Right renal cortex interstitium (tissue), 3 donors: Measurements from ENCODE around the gene NCK2. TPM values are rescaled to one million over a fixed set of nuclear protein-coding genes. Genes with fewer than 3 reads are reported as not detected.

Experiments used
- DNase-seq, 3 donors: peaks; one replicate each; pipeline ENCODE4 v3.0.0-alpha.2; 2013; ENCODE audit warnings: low read depth in 3 of 3, low spot score in 2 of 3
- polyA plus RNA-seq, 3 donors: library from polyadenylated mRNA; unstranded; fragments of 120-200 nt; gene quantifications; one replicate each; pipeline ENCODE4 v1.2.1, GENCODE V29; 2013; ENCODE audit not compliant: insufficient read length in 3 of 3

Gene NCK2
- polyA plus RNA-seq, 3 donors = 62.5 to 67.7 (median 64.8) TPM

DNA sequence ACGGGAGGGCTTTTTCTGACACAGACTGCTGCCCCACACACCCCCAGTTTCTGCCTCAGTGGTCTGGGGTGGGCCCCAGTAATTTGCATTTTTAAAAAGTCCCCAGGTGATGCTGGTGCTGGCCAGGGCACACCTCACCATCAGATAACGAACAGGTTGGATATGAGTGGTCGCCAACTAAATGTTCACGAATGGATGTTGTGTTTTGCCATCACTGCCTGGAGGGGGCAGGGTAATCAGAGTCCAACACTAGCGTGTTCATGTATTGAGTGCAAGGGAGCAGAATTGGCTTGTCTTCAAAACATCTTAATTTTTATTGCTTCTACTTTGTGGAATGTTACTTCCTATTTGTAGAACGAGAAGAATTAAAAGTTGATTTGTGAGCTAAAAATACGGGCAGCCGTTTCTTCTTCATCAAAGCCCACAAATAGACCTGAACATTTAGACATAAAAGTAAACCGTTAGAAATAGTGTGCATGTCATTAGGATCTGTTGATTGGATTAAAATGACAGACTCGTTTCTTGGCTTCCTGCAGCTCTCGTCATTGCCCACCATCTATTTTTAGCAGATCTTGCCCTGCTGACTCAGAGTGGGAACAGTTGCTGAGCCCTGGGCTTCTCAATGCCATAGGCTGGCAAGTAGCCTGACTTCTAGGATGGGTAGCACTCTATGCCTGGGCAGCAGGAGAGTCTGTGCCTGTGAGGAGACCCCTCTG lies 45.2 kb downstream of the NCK2 start:
- no peak for DNase-seq

DNA sequence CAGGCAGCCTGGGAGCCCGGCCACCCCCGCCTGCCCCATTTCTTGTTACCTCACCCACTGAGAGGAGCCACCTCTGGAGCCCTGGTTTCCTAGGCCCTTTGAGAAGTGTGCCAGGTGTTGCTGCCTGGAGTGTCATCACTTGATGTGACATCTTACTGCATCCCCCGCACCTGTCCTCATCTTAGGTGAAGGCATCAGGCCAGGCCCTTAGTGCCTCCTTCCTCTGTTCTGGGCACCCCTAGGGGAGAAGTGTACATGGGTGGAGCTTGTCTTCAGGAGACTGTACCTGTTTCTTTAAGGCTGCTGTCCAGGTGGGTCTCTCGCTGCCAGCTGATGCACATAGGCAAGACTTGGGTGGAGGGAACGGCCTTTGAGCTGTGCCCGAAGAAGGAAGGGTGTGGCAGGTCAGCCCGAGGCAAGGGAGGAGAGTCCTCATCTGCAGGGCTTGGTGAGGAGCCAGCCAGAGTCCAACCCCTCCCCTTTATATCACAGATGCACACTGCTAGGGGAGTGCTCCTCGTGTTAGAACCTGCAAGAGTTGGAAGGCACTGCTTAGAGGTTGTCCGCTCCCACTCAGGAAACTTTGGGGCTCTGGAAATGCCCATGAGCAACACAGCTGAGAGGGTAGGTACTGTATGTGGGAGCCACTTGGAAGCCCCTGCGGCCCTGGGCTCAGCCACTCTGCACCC lies 45.9 kb downstream of the NCK2 start:
- DNase-seq = no peak

DNA sequence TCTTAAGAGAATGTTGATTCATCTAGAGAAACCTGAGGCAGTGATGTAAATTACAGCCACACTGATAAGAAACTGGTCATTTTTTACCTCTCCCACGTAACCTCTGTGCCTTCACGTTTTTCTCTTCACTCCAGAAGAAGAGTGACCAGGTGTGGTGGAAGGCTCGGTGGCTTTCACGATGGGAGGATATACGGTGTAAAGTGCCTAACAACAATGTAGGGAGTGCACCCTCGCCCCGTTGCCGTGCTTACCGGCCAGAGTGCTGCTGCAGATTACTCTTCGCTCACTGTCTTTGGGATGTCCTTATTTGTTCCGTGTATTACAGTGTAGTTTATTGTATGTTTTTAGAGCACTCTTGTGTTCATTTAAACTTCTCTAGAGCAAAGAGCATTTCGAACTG lies 46.5 kb downstream of the NCK2 start:
- DNase-seq = no peak

DNA sequence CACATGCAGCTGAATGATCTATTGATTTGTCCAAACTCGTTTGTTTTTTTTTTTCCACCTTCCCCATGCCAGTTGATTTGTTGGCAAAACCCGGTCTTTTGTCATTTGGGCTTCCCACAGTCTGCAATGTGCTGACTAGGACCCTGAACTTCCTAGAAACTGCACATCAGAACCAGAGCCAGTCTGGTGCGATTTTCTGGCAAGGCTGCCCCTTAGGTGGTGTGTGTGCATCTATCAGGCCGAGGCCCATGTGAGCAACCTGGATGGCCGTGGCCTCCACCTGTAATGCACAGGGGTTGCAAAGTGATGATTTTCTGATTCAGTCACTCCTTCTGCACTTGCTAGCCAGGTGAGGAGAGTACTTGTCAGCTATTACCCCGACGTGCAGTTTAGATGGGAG lies 47.8 kb downstream of the NCK2 start:
- no peak for DNase-seq

DNA sequence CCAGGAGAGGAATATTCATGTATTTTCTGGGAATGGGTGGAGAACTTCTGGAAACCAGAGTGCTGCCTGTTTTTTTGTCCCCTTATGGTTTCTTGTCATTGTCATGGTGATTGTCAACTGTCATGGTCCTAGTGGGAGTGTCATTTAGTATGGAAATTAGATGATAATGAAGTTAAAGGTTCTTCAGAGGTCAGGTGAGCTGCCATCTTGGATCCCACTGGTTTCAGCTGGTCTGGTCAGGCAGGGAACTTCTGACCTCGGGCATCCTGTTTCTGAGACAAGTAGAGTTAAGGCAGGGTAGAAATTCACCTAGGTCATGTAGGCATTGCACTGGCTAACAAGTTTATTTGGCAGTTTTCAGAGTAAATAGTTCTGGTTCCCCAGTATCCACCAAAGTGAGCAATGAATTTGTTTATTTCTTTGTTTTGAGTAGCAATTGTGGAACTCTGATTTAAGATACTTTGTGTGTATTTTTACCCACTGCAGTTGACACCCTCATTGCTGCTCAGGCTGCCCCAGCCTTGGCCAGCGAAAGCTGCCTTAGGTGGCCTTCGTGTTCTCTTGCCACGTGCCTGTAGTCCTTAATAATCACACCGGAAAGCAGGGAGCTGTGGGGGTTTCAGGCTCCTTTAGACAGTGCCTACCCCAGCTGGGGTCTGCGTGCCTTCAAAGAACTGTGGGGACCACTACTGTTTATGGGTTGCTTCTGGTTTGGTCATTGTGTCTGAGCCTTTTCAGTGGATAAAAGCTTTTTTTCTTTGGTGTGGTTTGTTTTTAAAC lies 48.7 kb downstream of the NCK2 start:
- DNase-seq = no peak

DNA sequence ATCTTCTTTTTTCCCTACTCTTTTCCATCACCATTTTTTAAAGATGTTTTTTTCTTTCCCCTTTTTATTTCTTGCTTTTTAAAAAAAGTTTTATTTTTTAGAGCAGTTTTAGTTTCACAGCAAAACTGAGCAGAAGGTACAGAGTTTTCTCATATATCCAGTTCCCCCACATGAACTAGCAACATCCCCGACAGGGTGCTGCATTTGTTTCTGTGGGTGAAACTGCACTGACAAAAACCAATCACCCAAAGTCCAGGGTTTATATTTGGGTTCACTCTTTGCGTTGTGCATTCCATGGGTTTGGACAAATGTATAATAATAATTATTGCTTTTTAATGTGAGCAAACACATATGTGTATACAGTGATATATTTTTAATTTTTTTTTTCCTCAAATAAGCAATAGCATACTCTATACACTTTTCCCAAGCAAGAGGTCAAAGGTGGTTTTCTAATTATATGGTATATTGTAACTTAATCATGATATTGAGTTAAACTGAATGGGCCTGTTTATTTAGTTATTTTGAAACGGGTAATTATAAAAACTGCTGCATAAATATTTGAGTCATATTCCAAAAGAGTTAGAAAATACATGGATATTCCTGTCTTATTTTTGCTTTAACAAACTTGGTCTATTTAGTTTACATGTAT lies 50.3 kb downstream of the NCK2 start:
- no peak for DNase-seq

DNA sequence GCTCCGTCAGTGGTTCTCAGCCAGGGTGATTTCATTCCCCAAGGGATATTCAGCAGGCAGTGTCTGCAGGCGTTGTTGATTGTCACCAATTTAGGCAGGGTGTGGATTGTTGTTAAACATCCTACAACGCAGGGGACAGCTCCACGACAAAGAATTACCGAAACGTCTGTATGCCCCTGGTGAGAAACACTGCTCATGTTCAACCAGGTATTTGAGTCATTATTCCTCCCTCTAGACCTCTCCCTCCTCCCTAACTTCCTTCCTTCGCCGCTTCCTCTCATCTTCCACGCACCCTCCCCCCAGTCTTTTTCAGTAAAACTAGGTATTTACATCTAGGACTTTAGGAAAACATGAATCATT lies 50.8 kb downstream of the NCK2 start:
- DNase-seq = no peak

DNA sequence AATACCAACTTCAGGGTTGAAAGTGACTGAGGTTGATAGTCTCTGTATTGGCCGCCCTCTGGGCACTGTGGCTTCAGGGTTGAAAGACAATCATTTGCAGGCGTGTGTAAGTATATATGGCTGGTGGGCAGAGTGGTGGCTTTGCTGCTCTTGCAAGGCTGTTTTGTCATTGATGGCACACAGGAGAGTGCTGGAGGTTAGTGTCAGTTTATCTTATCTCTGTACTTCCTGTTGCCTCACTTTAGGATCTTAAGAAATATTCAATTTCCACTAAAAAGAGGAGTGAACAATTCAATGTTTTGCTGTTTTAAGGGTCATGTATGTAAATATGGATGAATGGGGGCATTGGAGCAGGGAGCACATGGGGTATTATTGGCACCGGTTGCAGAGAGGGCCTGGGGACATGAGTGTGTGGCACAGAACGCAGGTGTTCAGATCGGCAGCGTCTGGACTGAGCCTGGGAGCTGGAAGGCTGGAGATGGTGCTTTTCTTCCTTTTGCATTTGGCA lies 51.5 kb downstream of the NCK2 start:
- DNase-seq = no peak

DNA sequence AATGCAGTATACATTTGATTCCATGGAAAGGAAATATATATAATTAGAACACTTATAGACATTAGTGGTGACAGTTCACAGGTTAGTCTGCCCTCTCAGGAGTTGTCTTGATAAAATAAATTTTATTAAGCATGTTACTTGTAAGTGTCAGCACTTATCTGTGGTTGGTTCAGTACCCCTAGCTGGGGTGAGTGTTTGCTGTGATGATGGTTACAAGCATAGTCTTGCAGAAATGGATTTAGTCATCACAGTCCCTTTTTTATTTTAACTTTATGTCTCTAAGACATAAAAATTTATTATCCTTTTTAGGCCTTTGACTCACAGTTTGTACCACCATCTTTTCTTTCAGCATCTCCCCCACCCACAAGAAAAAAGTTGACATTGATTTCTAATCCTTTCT lies 52.1 kb downstream of the NCK2 start:
- no peak for DNase-seq

DNA sequence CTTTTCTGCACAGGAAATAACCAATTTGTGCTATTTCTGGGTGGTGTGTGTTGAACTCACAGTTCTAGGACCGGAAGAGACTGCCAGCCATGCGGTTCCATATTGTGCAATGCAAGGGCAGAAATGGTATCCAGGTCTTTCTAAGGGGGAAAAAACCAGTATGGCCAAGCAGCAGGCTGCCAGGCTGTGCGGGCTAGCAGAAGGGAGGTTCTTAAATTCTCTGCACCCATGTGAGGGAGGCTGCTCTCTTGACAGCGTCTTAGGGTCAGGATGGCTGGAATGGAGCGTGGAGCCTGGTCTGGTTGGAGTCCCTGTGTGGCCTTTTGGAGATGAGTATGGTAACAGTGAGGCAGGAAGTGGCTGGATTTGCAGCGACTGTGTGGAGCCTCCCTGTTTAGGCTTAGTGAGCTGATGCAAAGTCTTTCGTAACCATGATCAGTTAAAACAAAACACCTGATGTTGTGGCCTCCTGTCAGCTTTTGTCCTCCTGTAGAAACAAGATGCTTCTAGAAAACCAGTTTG lies 52.6 kb downstream of the NCK2 start:
- no peak for DNase-seq

DNA sequence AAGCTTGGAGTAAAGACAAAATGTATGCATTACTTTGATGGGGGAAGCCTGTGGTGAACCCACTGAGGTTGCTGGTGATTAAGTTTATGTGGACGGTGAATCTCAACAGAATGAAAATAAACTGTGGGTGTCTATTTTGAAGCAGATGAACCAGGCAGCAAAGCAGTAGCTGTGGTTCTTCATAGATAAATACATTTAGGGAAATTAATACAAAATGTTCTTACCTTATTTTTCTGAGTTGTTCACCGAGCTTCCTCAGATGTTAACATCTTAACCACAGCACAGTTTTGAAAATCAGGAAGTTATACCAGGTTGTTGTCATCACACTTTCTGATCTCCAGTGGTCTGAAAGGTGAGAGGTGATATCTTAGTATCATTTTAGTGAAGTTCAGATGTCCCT lies 53.9 kb downstream of the NCK2 start:
- no peak for DNase-seq

DNA sequence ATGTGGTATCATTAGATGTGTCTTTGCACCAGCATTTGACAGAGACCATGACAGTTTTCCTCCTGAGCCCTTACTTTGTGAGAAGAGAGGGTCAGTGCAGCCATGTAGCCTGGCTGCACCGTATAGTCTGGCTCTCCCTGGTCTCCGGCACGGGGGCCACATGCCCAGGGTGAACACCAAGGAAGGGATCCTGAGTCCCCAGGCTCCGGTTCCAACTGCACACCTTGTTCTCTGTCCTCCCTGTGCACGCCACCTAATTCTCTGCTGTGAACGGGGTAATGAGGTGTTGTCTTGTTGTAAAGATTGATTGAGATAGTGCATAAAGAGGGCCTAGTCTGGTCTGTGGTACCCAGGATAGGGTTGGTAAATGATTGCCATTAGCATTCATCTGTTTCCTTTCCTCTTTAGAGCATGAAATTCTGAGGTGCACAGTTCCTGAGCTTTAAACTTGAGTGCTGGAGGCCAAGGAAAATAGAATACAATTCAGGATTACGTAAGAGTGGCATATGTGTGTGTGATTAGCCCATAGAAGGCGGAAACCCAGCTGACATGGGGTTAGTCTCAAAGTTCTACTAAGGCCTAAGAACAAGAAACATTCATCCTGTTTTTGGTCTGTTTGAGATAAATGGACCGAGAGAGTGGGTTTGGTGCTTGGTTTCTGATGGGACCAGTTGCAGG lies 55.5 kb downstream of the NCK2 start:
- DNase-seq = no peak

DNA sequence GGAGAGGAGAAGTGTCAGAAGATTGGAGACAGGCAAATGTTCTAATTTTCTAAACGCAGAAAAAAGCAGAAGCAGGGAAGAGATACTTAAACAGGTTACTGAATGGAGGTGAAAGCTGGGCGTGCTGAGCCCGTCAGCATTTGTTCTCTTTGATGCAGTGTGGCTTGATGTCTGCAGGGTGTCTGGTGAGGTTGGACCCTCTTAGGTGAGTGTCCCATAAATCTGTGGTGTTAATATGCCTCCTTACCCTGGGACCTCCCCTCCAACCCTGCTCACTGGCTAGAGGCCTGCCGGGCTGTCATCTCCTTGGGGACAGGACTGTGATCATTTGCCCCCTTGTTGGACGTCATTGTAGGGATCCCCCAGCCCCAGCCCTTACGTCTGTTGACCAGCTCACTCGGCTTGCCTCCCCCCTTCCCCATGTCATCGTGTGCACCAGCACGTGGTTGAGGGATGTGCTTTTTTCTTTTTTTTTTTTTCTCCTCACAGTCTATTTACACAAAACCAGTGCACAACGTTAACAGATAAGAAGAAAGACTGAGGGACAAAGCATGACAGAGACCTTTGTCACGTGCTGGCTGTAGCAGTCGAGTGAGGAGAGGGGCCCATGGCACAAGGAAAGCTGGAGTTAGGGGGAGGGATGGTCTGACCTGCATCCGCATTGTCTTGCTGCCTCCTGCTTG lies 56.4 kb downstream of the NCK2 start:
- no peak for DNase-seq

DNA sequence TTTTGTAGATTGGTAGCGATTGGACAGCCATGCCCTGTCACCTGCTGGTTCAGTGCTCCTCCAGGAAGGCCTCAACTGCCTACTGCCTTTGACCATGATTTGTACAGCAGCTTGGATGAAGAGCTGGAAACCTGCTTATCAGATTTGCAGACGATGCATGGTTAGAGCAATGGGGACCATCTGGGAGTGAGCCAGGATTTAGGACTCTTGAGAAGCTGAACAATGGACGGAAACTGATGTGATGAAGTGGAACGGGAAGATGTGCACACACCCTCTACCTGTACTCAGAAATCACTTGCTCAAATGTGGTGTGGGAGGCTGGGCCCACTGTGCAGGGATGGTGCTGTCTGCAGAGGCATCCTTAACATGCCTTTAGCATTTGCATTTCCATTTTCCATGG lies 57.2 kb downstream of the NCK2 start:
- no peak for DNase-seq

DNA sequence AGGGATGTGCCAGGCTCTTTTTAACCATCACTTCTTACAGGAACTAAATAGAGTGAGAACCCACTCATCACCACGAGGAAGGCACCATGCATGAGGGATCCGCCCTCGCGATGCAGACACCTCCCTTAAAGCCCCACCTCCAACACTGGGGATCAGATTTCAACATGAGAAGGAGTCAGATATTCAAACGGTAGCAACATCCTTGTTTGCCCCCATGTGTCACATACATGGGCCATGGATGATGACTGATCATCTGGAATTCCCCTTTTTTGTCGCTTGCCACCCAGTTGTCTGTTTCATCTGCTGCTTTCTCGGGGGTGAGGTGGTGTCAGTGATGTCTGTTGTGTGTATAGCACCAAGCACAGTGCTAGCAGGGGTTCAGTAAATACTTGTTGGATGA lies 57.9 kb downstream of the NCK2 start:
- no peak for DNase-seq

DNA sequence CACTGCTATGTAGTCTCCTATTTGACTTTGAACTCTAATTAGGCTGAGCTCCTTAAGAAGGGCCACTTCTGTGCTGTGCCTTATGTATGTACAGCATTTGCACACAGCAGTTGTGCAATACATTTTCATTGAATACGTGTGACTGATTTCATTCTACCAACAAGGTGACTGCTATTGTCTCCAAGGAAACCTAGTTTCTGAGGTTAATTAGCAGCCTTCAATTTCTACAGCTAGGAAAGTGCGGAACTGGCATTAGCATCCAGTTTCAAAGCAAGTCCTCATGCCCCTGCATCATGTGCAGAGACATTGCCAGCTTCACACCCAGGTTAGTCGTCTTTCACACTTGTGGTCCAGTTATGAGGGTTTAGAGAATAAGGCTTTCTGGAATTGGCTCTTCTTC lies 58.6 kb downstream of the NCK2 start:
- DNase-seq = no peak

DNA sequence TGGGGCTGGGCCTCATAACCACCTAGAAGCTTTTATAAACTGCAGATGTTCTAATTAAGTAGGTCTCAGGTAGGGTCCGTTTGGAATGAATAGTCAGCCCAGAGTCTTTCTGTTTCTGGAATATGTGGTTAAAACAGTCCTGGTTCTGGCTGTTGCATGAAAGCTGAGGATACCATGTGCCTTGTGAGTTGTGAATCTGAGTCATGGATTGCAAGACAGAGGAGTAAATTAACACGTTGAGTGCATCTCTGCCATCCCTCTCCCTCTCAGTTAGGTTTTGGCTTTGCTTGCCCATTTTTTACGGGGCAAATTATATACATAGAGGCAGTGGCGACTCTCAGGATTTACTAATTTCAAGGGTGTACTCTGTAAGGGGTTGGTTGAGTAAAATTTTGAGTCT lies 59.1 kb downstream of the NCK2 start:
- no peak for DNase-seq

DNA sequence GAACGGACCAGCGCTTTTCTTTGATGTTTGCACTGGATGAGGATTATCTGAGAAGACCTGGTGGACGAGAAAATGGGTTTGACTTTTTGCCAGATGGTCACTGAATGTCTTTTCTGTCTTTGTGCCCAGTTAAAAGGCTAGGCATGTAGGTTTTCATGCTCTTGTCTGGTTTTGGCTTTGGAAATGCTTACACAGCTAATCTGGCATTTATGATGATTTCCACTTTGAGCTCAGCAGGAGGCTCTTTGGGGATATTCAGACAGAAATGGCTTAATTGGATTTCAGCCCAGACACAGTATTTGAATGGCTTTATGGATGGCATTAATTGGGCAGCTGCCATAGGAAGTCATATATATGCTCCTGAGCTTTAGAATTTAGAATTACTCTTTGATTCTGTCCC lies 59.6 kb downstream of the NCK2 start:
- DNase-seq = no peak

DNA sequence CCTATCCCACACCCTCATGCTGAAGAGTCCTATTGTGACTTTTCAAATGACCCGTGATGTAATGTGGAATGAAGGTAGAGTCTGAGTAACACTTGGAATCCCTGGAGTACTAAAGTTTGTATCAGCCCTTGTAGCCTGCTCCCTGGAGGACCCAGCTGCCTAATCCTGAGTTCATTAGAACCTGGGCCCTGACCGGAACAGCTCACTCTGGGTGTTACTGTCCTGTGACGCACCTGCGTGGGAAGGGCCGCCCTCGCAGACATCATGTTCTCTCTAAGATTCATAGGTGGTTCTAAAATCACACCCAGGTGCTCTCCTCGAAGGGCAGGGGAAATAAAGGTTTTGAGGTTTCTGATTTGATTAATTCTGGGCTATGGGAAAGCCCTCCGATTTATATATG lies 62.3 kb downstream of the NCK2 start:
- no peak for DNase-seq
